Ascending aorta (tissue), 2 donors: ENCODE measurements around the gene PNKD. TPM values are rescaled to one million over a fixed set of nuclear protein-coding genes. Genes with fewer than 3 reads are reported as not detected.
A peak's percentile ranks its signal among the peaks of the same experiment; 100 is the strongest.

Source experiments
- DNase-seq, 2 donors: peaks; one replicate each; pipeline ENCODE4 v3.0.0-alpha.2; 2019; ENCODE audit warnings: low spot score in 2 of 2
- H3K27ac ChIP-seq, 2 donors: fragments of 200-600 bp; sonication (generic); one replicate each; pipeline ENCODE4 v1.5.1; 2016 to 2017; ENCODE audit warnings: mild to moderate bottlenecking in 1 of 2
- H3K27me3 ChIP-seq: fragments of 200-600 bp; sonication (generic); one replicate; pipeline ENCODE4 v1.5.1; 2017
- H3K36me3 ChIP-seq, 2 donors: fragments of 200-600 bp; sonication (generic); one replicate each; pipeline ENCODE4 v1.5.1; 2016
- H3K4me1 ChIP-seq, 2 donors: fragments of 200-600 bp; sonication (generic); one replicate each; pipeline ENCODE4 v1.5.1; 2016 to 2017; ENCODE audit warnings: mild to moderate bottlenecking in 1 of 2
- H3K4me3 ChIP-seq, 2 donors: fragments of 200-600 bp; sonication (generic); one replicate each; pipeline ENCODE4 v1.5.1; 2016 to 2017; ENCODE audit warnings: mild to moderate bottlenecking in 1 of 2
- H3K9me3 ChIP-seq, 2 donors: fragments of 200-600 bp; sonication (generic); one replicate each; pipeline ENCODE4 v1.5.1; 2016
- CTCF ChIP-seq, 3 experiments: fragments of 200-600 bp in 2 of 3; fragments of 450-650 bp in 1 of 3; sonication (generic) in 2 of 3; IDR thresholded peaks; one replicate each; pipeline ENCODE4 v1.5.1; 2016 to 2019; ENCODE audit warnings: antibody characterized with exemption in 3 of 3, mild to moderate bottlenecking in 1 of 3, moderate library complexity in 1 of 3
- intact Hi-C: fragments of 100-400 bp; cut with DNase I; formaldehyde crosslinking; loops from one replicate; pipeline ENCODE4 v1.15.1; 2023
- total RNA-seq: library from RNA; depleted of rRNA; stranded (reverse); fragments of >200 nt; gene quantifications from one replicate; pipeline ENCODE4 v1.1.0, GENCODE V29; 2016

Gene PNKD
- total RNA-seq, 1 donor from 2014 or later: 45.8 TPM

GRCh38 chr2:218341381-218341780, 71.1 kb downstream of the PNKD start:
- intact Hi-C loops: loop anchor here (5.0 kb wide), 1 partner anchor 39 kb away; no protein-coding TSS in a partner anchor
- Histone ChIP-seq H3K4me1 (peaks cover 17 to 33% of the 10 kb centered on the region in 2 donors), H3K9me3 (no peaks in the 10 kb centered on the region), H3K4me3 (no peak overlapping the region), H3K27ac (no peak overlapping the region), H3K27me3 (no peaks in the 10 kb centered on the region), H3K36me3 (no peaks in the 10 kb centered on the region)
- no peak for TF ChIP-seq CTCF (IDR thresholded peaks at IDR 0.05)
- DNase-seq: no peak

- Histone ChIP-seq H3K27me3 (no peaks in the 10 kb centered on the region), H3K4me3 (no peak overlapping the region), H3K4me1 (peaks cover 17 to 33% of the 10 kb centered on the region in 2 donors), H3K27ac (peak overlapping the region; percentile 86 to 96), H3K36me3 (no peaks in the 10 kb centered on the region), H3K9me3 (no peaks in the 10 kb centered on the region)
- intact Hi-C loops: loop anchor here (1.0 to 5.0 kb wide), 2 partner anchors 20 to 41 kb away; no protein-coding TSS in a partner anchor
- TF ChIP-seq CTCF (IDR thresholded peaks at IDR 0.05): no peak
- no peak for DNase-seq
These were observed 72.5 kb downstream of the PNKD start for GRCh38 chr2:218342837-218343236.

- TF ChIP-seq CTCF (IDR thresholded peaks at IDR 0.05): peak in 1 of 3 experiments; percentile 22
- peak in 1 of 2 donors; percentile 90 for DNase-seq
- H3K4me3 ChIP-seq: no peak overlapping the region
- no peaks in the 10 kb centered on the region for H3K36me3 ChIP-seq
- no peaks in the 10 kb centered on the region for H3K27me3 ChIP-seq
- peak overlapping the region; percentile 86 to 96 for H3K27ac ChIP-seq
- intact Hi-C loops: loop anchor here (1.0 to 5.0 kb wide), 2 partner anchors 20 to 41 kb away; no protein-coding TSS in a partner anchor
- no peaks in the 10 kb centered on the region for H3K9me3 ChIP-seq
- H3K4me1 ChIP-seq: peaks cover 17 to 33% of the 10 kb centered on the region in 2 donors
These were observed 73.3 kb downstream of the PNKD start for GRCh38 chr2:218343591-218343990.

GRCh38 chr2:218344090-218344754, 73.9 kb downstream of the PNKD start:
- Histone ChIP-seq H3K27me3 (no peaks in the 10 kb centered on the region), H3K27ac (peak overlapping the region; percentile 86 to 96), H3K4me3 (no peak overlapping the region), H3K4me1 (peaks cover 17 to 33% of the 10 kb centered on the region in 2 donors), H3K9me3 (no peaks in the 10 kb centered on the region), H3K36me3 (no peaks in the 10 kb centered on the region)
- no peak for TF ChIP-seq CTCF (IDR thresholded peaks at IDR 0.05)
- intact Hi-C loops: loop anchor here (5.0 kb wide), 1 partner anchor 42 kb away; no protein-coding TSS in a partner anchor
- DNase-seq: no peak

- intact Hi-C loops: loop anchor here (5.0 kb wide), 1 partner anchor 43 kb away; no protein-coding TSS in a partner anchor
These were observed 74.6 kb downstream of the PNKD start for GRCh38 chr2:218344755-218345417.

More at GRCh38 chr2:218344755-218345417, 74.6 kb downstream of the PNKD start:
- H3K27ac ChIP-seq: peak overlapping the region; percentile 86 to 96
- H3K9me3 ChIP-seq: no peaks in the 10 kb centered on the region
- no peak for TF ChIP-seq CTCF (IDR thresholded peaks at IDR 0.05)
- DNase-seq: no peak
- H3K27me3 ChIP-seq: no peaks in the 10 kb centered on the region
- no peaks in the 10 kb centered on the region for H3K36me3 ChIP-seq
- peaks cover 17 to 33% of the 10 kb centered on the region in 2 donors for H3K4me1 ChIP-seq
- no peak overlapping the region for H3K4me3 ChIP-seq
